NB4 (cell line): Measurements from ENCODE around the gene BOK.

Source experiments
- CTCF ChIP-seq: IDR thresholded peaks from one replicate; pipeline ENCODE4 v1.5.1; 2012; ENCODE audit warnings: low read depth, low read length
- MAX ChIP-seq: IDR thresholded peaks from 2 replicates; pipeline ENCODE4 v1.6.1; 2011; ENCODE audit warnings: low read depth, low read length
- POLR2A ChIP-seq: IDR thresholded peaks from 2 replicates; pipeline ENCODE4 v1.6.1; 2011; ENCODE audit warnings: mild to moderate bottlenecking; ENCODE audit not compliant: insufficient read length; ENCODE audit errors: extremely low read depth

GRCh38 chr2:241570961-241571581 is 12.5 kb downstream of the BOK start:
- TF ChIP-seq MAX = no peak
- TF ChIP-seq CTCF = no peak
- TF ChIP-seq POLR2A = no peak
